BLaER1 treated with 17β-estradiol and CSF1 and Interleukin-3, amounts not matched to agents 10 nM and 100 nM (cell line): ENCODE results near the gene CYSLTR2.

Experiments used
- H3K27ac ChIP-seq, 11 experiments: shearing (Covaris generic); formaldehyde crosslinking; 2 replicates each; pipeline ENCODE4 v1.8.1; 2022
- H3K27me3 ChIP-seq, 11 experiments: shearing (Covaris generic); formaldehyde crosslinking; 2 replicates each; pipeline ENCODE4 v1.8.1; 2022
- H3K36me3 ChIP-seq, 11 experiments: shearing (Covaris generic); formaldehyde crosslinking; 2 replicates each; pipeline ENCODE4 v1.8.1; 2022
- H3K4me1 ChIP-seq, 10 experiments: shearing (Covaris generic); formaldehyde crosslinking; 2 replicates each; pipeline ENCODE4 v1.8.1; 2022
- H3K4me2 ChIP-seq, 11 experiments: shearing (Covaris generic); formaldehyde crosslinking; 2 replicates each; pipeline ENCODE4 v1.8.1; 2022
- H3K4me3 ChIP-seq, 10 experiments: shearing (Covaris generic); formaldehyde crosslinking; 2 replicates each; pipeline ENCODE4 v1.8.1; 2022
- H3K9ac ChIP-seq, 11 experiments: shearing (Covaris generic); formaldehyde crosslinking; 2 replicates each; pipeline ENCODE4 v1.8.1; 2022
- H3K9me3 ChIP-seq, 11 experiments: shearing (Covaris generic); formaldehyde crosslinking; replicated peaks in 1 of 11; 2 replicates each; pipeline ENCODE4 v1.8.1; 2022
- H4K20me1 ChIP-seq, 11 experiments: shearing (Covaris generic); formaldehyde crosslinking; 2 replicates each; pipeline ENCODE4 v1.8.1; 2022
- Cebpa-rat ChIP-seq, 11 experiments: shearing (Covaris generic); IDR thresholded peaks; 2 replicates each; pipeline ENCODE4 v1.8.1; 2022

Gene CYSLTR2

GRCh38 chr13:48675247-48675646, 21.5 kb downstream of the CYSLTR2 start:
- H3K27me3 ChIP-seq, result no peaks in the 10 kb centered on the region
- H4K20me1 ChIP-seq, result no peaks in the 10 kb centered on the region
- peaks cover 0 to 7% (median 0%) of the 10 kb centered on the region in 10 experiments; a peak in 1 of 20 replicates for H3K4me1 ChIP-seq
- H3K36me3 ChIP-seq, result no peaks in the 10 kb centered on the region
- peaks cover 15 to 43% (median 26%) of the 10 kb centered on the region in 11 experiments for H3K9me3 ChIP-seq
- H3K9ac ChIP-seq, result no peak overlapping the region
- H3K4me3 ChIP-seq, result no peak overlapping the region
- no peak for TF ChIP-seq Cebpa-rat (IDR thresholded peaks at IDR 0.05)
- H3K4me2 ChIP-seq, result no peak overlapping the region
- H3K27ac ChIP-seq, result no peak overlapping the region

GRCh38 chr13:48678316-48678715, 24.6 kb downstream of the CYSLTR2 start:
- H3K9ac ChIP-seq, result no peak overlapping the region
- peaks cover 0 to 27% (median 11%) of the 10 kb centered on the region in 11 experiments; a peak in 9 of 22 replicates for H3K9me3 ChIP-seq
- no peaks in the 10 kb centered on the region for H4K20me1 ChIP-seq
- H3K4me2 ChIP-seq, result peak overlapping the region in 1 of 11 experiments; percentile 9; a peak in 1 of 22 replicates
- H3K27ac ChIP-seq, result no peak overlapping the region
- no peak for TF ChIP-seq Cebpa-rat (IDR thresholded peaks at IDR 0.05)
- no peak overlapping the region for H3K4me3 ChIP-seq
- no peaks in the 10 kb centered on the region for H3K27me3 ChIP-seq
- peaks cover 0 to 7% (median 0%) of the 10 kb centered on the region in 10 experiments; a peak in 1 of 20 replicates for H3K4me1 ChIP-seq
- H3K36me3 ChIP-seq, result no peaks in the 10 kb centered on the region

DNA sequence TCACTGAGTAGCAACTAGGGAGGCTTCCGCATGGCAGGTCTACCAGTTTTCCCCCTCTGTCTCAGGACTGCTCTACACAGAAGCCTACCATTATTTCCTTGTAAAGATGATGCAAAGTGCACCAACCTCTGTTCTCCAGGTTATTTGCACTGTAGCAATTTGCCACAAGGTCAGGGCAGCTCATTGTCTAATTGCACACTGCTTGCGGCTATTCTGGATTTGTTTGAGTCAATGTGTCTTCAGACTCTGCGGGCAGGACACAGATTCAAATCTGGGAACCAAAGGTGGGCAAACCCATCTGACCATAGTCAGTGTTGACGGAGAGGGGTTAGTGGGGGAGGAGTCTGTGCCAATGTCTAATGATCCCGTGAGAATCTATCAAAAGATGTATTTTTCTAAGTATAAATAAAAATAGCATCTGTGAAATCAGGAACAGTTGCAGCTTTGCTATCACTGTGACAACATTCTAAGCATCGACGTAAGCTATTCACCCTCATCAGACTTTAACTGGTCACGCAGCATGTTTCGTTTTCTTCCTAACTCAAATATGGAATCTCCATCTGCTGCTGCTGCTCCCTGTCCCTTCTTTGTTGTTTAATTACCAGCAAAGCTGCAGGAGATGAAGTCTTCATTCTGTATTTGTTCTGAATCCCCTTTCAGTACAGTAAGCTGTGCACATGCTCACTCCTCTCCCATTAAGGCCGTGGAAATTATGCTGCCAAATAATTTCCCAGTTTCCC, 26.4 kb downstream of the CYSLTR2 start:
- Histone ChIP-seq H3K36me3 (no peaks in the 10 kb centered on the region), H4K20me1 (no peaks in the 10 kb centered on the region), H3K27ac (no peak overlapping the region), H3K4me1 (peaks cover 0 to 7% (median 0%) of the 10 kb centered on the region in 10 experiments; a peak in 1 of 20 replicates), H3K4me3 (no peak overlapping the region), H3K9me3 (peaks cover 0 to 10% (median 8%) of the 10 kb centered on the region in 11 experiments; a peak in 8 of 22 replicates), H3K4me2 (no peak overlapping the region), H3K9ac (no peak overlapping the region), H3K27me3 (no peaks in the 10 kb centered on the region)
- TF ChIP-seq Cebpa-rat (IDR thresholded peaks at IDR 0.05), result no peak

- no peak overlapping the region for H3K9ac ChIP-seq
- peaks cover 0 to 7% (median 0%) of the 10 kb centered on the region in 10 experiments; a peak in 1 of 20 replicates for H3K4me1 ChIP-seq
- no peaks in the 10 kb centered on the region for H4K20me1 ChIP-seq
- TF ChIP-seq Cebpa-rat (IDR thresholded peaks at IDR 0.05), result no peak
- H3K9me3 ChIP-seq, result peaks cover 0 to 3% (median 0%) of the 10 kb centered on the region in 11 experiments; a peak in 5 of 22 replicates
- no peaks in the 10 kb centered on the region for H3K36me3 ChIP-seq
- no peak overlapping the region for H3K4me2 ChIP-seq
- H3K27ac ChIP-seq, result no peak overlapping the region
- H3K4me3 ChIP-seq, result no peak overlapping the region
- no peaks in the 10 kb centered on the region for H3K27me3 ChIP-seq
Measured at GRCh38 chr13:48680756-48681392, 27.1 kb downstream of the CYSLTR2 start.

- H3K9ac ChIP-seq, result no peak overlapping the region
- H3K9me3 ChIP-seq, result no peaks in the 10 kb centered on the region
- H3K27ac ChIP-seq, result no peak overlapping the region
- peaks cover 0 to 7% (median 0%) of the 10 kb centered on the region in 10 experiments; a peak in 1 of 20 replicates for H3K4me1 ChIP-seq
- no peaks in the 10 kb centered on the region for H4K20me1 ChIP-seq
- no peaks in the 10 kb centered on the region for H3K27me3 ChIP-seq
- no peaks in the 10 kb centered on the region for H3K36me3 ChIP-seq
- no peak overlapping the region for H3K4me3 ChIP-seq
- no peak for TF ChIP-seq Cebpa-rat (IDR thresholded peaks at IDR 0.05)
- H3K4me2 ChIP-seq, result no peak overlapping the region
Measured at GRCh38 chr13:48681905-48682304, 28.2 kb downstream of the CYSLTR2 start.

DNA sequence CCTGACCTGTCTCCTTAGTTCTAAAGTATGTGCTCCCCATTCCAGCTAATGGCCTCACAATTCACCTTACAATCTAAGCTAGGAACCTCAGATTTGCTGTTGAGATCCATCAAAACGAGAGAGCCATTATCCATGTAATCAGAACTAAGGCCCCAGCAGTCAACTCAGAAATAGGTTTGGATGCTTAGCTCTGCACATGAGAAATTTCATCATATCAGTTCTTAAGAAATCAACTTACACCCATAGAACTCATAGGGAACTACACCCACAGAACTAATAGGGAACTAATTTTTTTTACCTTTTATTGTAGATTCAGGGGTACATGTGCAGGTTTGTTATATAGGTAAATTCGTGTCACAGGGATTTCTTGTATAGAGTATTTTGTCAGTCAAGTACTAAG, 28.7 kb downstream of the CYSLTR2 start:
- Histone ChIP-seq H3K9ac (no peak overlapping the region), H3K4me2 (no peak overlapping the region), H3K27ac (no peak overlapping the region), H3K9me3 (no peaks in the 10 kb centered on the region), H3K4me3 (no peak overlapping the region), H3K4me1 (peaks cover 0 to 7% (median 0%) of the 10 kb centered on the region in 10 experiments; a peak in 1 of 20 replicates), H3K27me3 (no peaks in the 10 kb centered on the region), H3K36me3 (no peaks in the 10 kb centered on the region), H4K20me1 (no peaks in the 10 kb centered on the region)
- no peak for TF ChIP-seq Cebpa-rat (IDR thresholded peaks at IDR 0.05)

DNA sequence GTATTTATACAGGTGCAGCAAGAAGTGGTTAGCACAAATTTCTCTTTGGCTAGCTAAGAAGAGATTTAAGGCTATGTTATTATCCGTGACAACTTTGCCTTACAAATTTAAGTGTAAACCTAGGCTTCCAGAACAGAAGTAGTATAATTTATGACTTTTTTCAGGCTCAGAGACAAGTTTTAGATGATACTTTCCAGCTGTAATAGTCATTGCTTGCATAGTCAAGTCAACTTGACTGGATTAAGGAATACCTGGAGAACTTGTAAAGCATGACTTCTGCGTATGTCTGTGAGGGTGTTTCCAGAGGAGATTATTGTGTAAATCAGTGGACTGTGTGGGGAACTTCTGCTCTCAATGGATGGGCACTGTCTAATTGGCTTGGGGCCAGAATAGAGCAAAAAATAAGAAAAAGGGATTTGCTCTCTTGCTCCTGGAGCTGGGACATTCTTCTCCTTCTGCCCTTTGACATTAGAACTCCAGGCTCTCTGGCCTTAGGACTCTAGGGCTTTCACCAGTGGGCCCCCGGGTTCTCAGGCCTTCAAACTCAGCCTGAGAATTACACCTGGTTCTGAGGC, 33.0 kb downstream of the CYSLTR2 start:
- H3K4me3 ChIP-seq, result no peak overlapping the region
- H3K27me3 ChIP-seq, result no peaks in the 10 kb centered on the region
- H3K9ac ChIP-seq, result no peak overlapping the region
- H3K4me1 ChIP-seq, result no peaks in the 10 kb centered on the region
- H3K4me2 ChIP-seq, result no peak overlapping the region
- no peaks in the 10 kb centered on the region for H3K36me3 ChIP-seq
- TF ChIP-seq Cebpa-rat (IDR thresholded peaks at IDR 0.05), result no peak
- peaks cover 5 to 28% (median 16%) of the 10 kb centered on the region in 11 experiments; a peak in 15 of 22 replicates for H3K9me3 ChIP-seq
- H4K20me1 ChIP-seq, result no peaks in the 10 kb centered on the region
- H3K27ac ChIP-seq, result no peak overlapping the region

- Histone ChIP-seq H3K27me3 (no peaks in the 10 kb centered on the region), H3K9ac (no peak overlapping the region), H3K4me3 (no peak overlapping the region), H3K4me2 (no peak overlapping the region), H3K4me1 (no peaks in the 10 kb centered on the region), H3K36me3 (no peaks in the 10 kb centered on the region), H3K27ac (no peak overlapping the region), H4K20me1 (no peaks in the 10 kb centered on the region), H3K9me3 (peaks cover 5 to 28% (median 16%) of the 10 kb centered on the region in 11 experiments; a peak in 15 of 22 replicates)
- TF ChIP-seq Cebpa-rat (IDR thresholded peaks at IDR 0.05), result no peak
Measured at GRCh38 chr13:48687249-48687648, 33.5 kb downstream of the CYSLTR2 start.

GRCh38 chr13:48693998-48694397, 40.3 kb downstream of the CYSLTR2 start:
- Histone ChIP-seq H3K4me1 (no peaks in the 10 kb centered on the region), H3K9ac (no peak overlapping the region), H3K27me3 (no peaks in the 10 kb centered on the region), H4K20me1 (no peaks in the 10 kb centered on the region), H3K4me3 (no peak overlapping the region), H3K9me3 (peaks cover 12 to 27% (median 18%) of the 10 kb centered on the region in 11 experiments), H3K36me3 (no peaks in the 10 kb centered on the region), H3K4me2 (no peak overlapping the region), H3K27ac (no peak overlapping the region)
- no peak for TF ChIP-seq Cebpa-rat (IDR thresholded peaks at IDR 0.05)
